ENCODE data around the gene CDA. TPM values are rescaled to one million over a fixed set of nuclear protein-coding genes. Genes with fewer than 3 reads are reported as not detected.
A peak's percentile ranks its signal among the peaks of the same experiment; 100 is the strongest.

CDA gene
- total and polyA plus RNA-seq, 2 experiments from 2014 or later = 2.5 to 13.6 TPM

DNA sequence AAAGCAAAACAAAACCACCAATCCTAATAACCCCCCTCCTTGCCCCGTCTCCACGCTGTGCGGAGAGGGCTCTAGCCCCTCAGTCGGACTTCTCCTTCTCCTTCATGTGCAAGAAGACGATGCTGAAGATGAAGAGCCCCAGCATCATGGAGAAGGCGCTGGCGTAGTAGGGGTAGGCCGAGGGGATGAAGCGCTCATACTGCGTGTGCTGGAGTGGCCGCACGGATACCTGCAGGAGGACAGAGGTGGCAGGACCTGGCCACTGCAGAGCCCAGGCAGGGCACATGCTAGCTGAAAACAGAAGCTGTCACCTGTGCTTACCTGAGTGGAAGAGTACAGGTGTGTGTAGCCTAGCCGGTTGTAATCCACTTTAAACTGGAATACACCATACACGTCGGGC lies 63.4 kb downstream of the CDA start:
- ATAC-seq = no peak
- TF ChIP-seq, protein P1, sequence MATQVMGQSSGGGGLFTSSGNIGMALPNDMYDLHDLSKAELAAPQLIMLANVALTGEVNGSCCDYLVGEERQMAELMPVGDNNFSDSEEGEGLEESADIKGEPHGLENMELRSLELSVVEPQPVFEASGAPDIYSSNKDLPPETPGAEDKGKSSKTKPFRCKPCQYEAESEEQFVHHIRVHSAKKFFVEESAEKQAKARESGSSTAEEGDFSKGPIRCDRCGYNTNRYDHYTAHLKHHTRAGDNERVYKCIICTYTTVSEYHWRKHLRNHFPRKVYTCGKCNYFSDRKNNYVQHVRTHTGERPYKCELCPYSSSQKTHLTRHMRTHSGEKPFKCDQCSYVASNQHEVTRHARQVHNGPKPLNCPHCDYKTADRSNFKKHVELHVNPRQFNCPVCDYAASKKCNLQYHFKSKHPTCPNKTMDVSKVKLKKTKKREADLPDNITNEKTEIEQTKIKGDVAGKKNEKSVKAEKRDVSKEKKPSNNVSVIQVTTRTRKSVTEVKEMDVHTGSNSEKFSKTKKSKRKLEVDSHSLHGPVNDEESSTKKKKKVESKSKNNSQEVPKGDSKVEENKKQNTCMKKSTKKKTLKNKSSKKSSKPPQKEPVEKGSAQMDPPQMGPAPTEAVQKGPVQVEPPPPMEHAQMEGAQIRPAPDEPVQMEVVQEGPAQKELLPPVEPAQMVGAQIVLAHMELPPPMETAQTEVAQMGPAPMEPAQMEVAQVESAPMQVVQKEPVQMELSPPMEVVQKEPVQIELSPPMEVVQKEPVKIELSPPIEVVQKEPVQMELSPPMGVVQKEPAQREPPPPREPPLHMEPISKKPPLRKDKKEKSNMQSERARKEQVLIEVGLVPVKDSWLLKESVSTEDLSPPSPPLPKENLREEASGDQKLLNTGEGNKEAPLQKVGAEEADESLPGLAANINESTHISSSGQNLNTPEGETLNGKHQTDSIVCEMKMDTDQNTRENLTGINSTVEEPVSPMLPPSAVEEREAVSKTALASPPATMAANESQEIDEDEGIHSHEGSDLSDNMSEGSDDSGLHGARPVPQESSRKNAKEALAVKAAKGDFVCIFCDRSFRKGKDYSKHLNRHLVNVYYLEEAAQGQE (IDR thresholded peaks at IDR 0.05; ENCODE audit: unreplicated experiment) = no peak
- TF ChIP-seq ZNF331 (CRISPR knock-in tag; IDR thresholded peaks at IDR 0.05; ENCODE audit: low read depth) = no peak
- TF ChIP-seq STAT1 (IDR thresholded peaks at IDR 0.05; ENCODE audit: unreplicated experiment) = no peak
- TF ChIP-seq, protein P2, sequence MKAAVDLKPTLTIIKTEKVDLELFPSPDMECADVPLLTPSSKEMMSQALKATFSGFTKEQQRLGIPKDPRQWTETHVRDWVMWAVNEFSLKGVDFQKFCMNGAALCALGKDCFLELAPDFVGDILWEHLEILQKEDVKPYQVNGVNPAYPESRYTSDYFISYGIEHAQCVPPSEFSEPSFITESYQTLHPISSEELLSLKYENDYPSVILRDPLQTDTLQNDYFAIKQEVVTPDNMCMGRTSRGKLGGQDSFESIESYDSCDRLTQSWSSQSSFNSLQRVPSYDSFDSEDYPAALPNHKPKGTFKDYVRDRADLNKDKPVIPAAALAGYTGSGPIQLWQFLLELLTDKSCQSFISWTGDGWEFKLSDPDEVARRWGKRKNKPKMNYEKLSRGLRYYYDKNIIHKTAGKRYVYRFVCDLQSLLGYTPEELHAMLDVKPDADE (IDR thresholded peaks at IDR 0.05) = no peak

DNA sequence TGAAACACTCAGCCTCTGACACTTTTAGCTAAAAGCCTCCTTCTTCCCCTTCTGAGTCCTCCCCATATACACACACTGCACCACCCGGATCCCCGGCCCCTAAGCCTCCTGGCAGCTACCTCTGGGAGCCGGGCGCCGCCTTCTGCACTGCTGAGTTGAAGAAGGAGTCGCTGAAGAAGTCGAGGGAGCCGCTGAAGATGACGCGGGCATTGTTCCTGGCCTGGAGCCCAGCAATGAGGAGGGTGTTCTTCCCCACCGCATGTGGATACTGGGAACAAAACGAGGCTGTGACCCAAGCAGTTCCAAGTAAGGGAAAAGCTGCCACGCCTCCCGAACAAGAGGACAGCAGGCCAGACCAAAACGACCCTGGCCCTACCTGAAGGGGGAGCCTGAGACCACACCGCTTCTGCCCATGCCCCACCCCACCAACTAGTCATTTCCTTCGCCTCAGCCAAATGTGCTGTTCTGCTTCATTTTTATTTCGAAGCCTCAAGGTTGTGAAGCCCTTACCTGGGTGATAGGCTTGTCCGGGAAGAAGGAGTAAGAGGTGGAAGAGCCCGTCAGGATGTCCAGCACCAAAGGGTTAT lies 65.3 kb downstream of the CDA start:
- Histone ChIP-seq H2AFZ (no peak overlapping the region), H3F3A (replicated peaks; ENCODE audit: low read depth) (peaks cover 10% of the 10 kb centered on the region; the same call in 1 of the 2 replicates), H3K4me2 (no peak overlapping the region), H3K79me2 (replicated peaks; ENCODE audit: insufficient read depth) (peaks cover 31% of the 10 kb centered on the region), H3K27me3 (ENCODE audit: insufficient read depth) (no peaks in the 10 kb centered on the region), H3K36me3 (ENCODE audit: insufficient read depth) (peaks cover 34% of the 10 kb centered on the region; the same call in 1 of the 2 replicates), H3K4me1 (ENCODE audit: insufficient read depth) (no peaks in the 10 kb centered on the region), H3K27ac (ENCODE audit: low read depth) (no peak overlapping the region), H4K20me1 (replicated peaks; ENCODE audit: insufficient read depth) (peaks cover 14% of the 10 kb centered on the region; the same call in 1 of the 2 replicates), H3K9me2 (ENCODE audit: insufficient read depth) (no peaks in the 10 kb centered on the region), H3K4me3 (no peak overlapping the region)
- DNase-seq (ENCODE audit: low spot score) = peak; percentile 70
- Mint-ChIP-seq H3K27ac (no peak overlapping the region), H3K4me1 (peaks cover under 1% of the 10 kb centered on the region), H3K27me3 (ENCODE audit: insufficient read depth, low read depth, poor library complexity) (peaks cover 5% of the 10 kb centered on the region), H3K4me3 (no peak overlapping the region), H3K36me3 (ENCODE audit: low read depth) (peaks cover 87% of the 10 kb centered on the region), H3K9me3 (no peaks in the 10 kb centered on the region)
- TF ChIP-seq, protein P3, sequence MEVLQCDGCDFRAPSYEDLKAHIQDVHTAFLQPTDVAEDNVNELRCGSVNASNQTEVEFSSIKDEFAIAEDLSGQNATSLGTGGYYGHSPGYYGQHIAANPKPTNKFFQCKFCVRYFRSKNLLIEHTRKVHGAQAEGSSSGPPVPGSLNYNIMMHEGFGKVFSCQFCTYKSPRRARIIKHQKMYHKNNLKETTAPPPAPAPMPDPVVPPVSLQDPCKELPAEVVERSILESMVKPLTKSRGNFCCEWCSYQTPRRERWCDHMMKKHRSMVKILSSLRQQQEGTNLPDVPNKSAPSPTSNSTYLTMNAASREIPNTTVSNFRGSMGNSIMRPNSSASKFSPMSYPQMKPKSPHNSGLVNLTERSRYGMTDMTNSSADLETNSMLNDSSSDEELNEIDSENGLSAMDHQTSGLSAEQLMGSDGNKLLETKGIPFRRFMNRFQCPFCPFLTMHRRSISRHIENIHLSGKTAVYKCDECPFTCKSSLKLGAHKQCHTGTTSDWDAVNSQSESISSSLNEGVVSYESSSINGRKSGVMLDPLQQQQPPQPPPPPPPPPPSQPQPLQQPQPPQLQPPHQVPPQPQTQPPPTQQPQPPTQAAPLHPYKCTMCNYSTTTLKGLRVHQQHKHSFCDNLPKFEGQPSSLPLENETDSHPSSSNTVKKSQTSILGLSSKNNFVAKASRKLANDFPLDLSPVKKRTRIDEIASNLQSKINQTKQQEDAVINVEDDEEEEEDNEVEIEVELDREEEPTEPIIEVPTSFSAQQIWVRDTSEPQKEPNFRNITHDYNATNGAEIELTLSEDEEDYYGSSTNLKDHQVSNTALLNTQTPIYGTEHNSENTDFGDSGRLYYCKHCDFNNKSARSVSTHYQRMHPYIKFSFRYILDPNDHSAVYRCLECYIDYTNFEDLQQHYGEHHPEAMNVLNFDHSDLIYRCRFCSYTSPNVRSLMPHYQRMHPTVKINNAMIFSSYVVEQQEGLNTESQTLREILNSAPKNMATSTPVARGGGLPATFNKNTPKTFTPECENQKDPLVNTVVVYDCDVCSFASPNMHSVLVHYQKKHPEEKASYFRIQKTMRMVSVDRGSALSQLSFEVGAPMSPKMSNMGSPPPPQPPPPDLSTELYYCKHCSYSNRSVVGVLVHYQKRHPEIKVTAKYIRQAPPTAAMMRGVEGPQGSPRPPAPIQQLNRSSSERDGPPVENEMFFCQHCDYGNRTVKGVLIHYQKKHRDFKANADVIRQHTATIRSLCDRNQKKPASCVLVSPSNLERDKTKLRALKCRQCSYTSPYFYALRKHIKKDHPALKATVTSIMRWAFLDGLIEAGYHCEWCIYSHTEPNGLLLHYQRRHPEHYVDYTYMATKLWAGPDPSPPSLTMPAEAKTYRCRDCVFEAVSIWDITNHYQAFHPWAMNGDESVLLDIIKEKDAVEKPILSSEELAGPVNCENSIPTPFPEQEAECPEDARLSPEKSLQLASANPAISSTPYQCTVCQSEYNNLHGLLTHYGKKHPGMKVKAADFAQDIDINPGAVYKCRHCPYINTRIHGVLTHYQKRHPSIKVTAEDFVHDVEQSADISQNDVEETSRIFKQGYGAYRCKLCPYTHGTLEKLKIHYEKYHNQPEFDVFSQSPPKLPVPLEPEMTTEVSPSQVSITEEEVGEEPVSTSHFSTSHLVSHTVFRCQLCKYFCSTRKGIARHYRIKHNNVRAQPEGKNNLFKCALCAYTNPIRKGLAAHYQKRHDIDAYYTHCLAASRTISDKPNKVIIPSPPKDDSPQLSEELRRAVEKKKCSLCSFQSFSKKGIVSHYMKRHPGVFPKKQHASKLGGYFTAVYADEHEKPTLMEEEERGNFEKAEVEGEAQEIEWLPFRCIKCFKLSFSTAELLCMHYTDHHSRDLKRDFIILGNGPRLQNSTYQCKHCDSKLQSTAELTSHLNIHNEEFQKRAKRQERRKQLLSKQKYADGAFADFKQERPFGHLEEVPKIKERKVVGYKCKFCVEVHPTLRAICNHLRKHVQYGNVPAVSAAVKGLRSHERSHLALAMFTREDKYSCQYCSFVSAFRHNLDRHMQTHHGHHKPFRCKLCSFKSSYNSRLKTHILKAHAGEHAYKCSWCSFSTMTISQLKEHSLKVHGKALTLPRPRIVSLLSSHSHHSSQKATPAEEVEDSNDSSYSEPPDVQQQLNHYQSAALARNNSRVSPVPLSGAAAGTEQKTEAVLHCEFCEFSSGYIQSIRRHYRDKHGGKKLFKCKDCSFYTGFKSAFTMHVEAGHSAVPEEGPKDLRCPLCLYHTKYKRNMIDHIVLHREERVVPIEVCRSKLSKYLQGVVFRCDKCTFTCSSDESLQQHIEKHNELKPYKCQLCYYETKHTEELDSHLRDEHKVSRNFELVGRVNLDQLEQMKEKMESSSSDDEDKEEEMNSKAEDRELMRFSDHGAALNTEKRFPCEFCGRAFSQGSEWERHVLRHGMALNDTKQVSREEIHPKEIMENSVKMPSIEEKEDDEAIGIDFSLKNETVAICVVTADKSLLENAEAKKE (CRISPR knock-in tag; IDR thresholded peaks at IDR 0.05) = no peak
- TF ChIP-seq, protein P4, sequence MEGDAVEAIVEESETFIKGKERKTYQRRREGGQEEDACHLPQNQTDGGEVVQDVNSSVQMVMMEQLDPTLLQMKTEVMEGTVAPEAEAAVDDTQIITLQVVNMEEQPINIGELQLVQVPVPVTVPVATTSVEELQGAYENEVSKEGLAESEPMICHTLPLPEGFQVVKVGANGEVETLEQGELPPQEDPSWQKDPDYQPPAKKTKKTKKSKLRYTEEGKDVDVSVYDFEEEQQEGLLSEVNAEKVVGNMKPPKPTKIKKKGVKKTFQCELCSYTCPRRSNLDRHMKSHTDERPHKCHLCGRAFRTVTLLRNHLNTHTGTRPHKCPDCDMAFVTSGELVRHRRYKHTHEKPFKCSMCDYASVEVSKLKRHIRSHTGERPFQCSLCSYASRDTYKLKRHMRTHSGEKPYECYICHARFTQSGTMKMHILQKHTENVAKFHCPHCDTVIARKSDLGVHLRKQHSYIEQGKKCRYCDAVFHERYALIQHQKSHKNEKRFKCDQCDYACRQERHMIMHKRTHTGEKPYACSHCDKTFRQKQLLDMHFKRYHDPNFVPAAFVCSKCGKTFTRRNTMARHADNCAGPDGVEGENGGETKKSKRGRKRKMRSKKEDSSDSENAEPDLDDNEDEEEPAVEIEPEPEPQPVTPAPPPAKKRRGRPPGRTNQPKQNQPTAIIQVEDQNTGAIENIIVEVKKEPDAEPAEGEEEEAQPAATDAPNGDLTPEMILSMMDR (conservative IDR thresholded peaks at IDR 0.05; ENCODE audit: low read depth in 2 of 2) = peak; percentile 42 to 63
- ATAC-seq = peak; percentile 82

More for the DNA sequence above, 63.4 kb downstream of the CDA start:
- Histone ChIP-seq H3F3A (replicated peaks; ENCODE audit: low read depth) (peaks cover 8% of the 10 kb centered on the region; the same call in 1 of the 2 replicates), H2AFZ (no peak overlapping the region), H3K4me1 (ENCODE audit: insufficient read depth) (no peaks in the 10 kb centered on the region), H3K4me2 (no peak overlapping the region), H4K20me1 (replicated peaks; ENCODE audit: insufficient read depth) (peaks cover 14% of the 10 kb centered on the region; the same call in 1 of the 2 replicates), H3K27ac (ENCODE audit: low read depth) (no peak overlapping the region), H3K36me3 (ENCODE audit: insufficient read depth) (peaks cover 34% of the 10 kb centered on the region; the same call in 1 of the 2 replicates), H3K4me3 (no peak overlapping the region), H3K9me2 (ENCODE audit: insufficient read depth) (no peaks in the 10 kb centered on the region), H3K27me3 (ENCODE audit: insufficient read depth) (no peaks in the 10 kb centered on the region), H3K79me2 (replicated peaks; ENCODE audit: insufficient read depth) (peaks cover 12% of the 10 kb centered on the region; the same call in 1 of the 2 replicates)
- Mint-ChIP-seq H3K27me3 (ENCODE audit: insufficient read depth, low read depth, poor library complexity) (peaks cover 5% of the 10 kb centered on the region), H3K4me3 (no peak overlapping the region), H3K9me3 (no peaks in the 10 kb centered on the region), H3K27ac (no peak overlapping the region), H3K36me3 (ENCODE audit: low read depth) (peaks cover 79% of the 10 kb centered on the region), H3K4me1 (no peaks in the 10 kb centered on the region)
- no peak for DNase-seq (ENCODE audit: low spot score)

All from GM23338 (cell line).